Measurements from ENCODE around the gene RGS8.

The RGS8 gene

DNA sequence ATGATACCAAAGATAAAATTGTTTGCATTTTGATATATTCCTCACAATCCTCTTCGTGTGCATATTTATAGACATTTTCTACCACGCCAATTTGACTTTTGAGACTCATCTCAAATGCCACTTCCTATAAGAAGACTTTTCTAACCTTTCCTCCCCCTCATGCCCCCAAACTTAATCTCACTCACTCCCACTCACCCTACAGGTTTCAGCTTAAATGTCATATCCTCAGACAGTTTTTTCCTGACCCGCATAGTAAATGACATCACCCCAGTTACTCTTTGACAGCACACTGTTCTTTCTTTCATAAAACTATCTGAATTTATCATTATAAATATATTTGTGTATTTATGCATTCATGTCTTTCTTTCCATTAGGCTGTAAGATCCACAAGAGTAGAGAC lies 29.6 kb upstream of the RGS8 start:
- Histone ChIP-seq H3K4me1 (ENCODE audit: insufficient read depth, insufficient read length) (no peaks in the 10 kb centered on the region), H3K9ac (ENCODE audit: insufficient read length, low read depth) (no peak overlapping the region), H3K9me3 (ENCODE audit: insufficient read depth, low read length) (no peaks in the 10 kb centered on the region), H3K27me3 (ENCODE audit: insufficient read depth, insufficient read length) (no peaks in the 10 kb centered on the region), H3K36me3 (ENCODE audit: insufficient read depth, insufficient read length, low read length) (no peaks in the 10 kb centered on the region), H3K4me3 (ENCODE audit: insufficient read length, low read depth) (no peak overlapping the region)
- DNase-seq (ENCODE audit: low read depth, low spot score), result no peak
- TF ChIP-seq ZNF274 (IDR thresholded peaks at IDR 0.05; ENCODE audit: low read depth, low read length) (no peak), YY1 (IDR thresholded peaks at IDR 0.05; ENCODE audit: insufficient read depth, insufficient read length) (no peak), SUZ12 (IDR thresholded peaks at IDR 0.05; ENCODE audit: extremely low read depth, insufficient read depth, insufficient read length) (no peak)

DNA sequence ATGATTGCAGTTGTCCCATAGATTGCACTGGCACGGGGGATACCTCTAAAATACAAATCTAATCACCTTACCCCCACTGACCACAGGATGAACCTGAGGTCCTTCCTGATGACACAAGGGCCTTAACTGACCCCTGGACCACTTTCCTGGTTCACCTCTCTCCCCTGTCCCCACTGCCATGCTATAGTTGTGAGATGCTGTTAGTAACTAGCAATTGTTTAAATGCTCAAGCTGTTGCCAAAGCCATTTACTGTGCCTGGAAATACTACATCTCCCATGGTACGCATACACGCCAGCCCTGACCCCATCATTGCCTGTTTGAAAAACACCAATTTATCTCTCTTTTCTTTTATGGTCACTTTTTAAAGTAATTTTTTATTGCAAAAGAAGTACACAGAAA lies 29.1 kb upstream of the RGS8 start:
- H3K27me3 ChIP-seq (ENCODE audit: insufficient read depth, insufficient read length), result no peaks in the 10 kb centered on the region
- H3K36me3 ChIP-seq (ENCODE audit: insufficient read depth, insufficient read length, low read length), result no peaks in the 10 kb centered on the region
- no peaks in the 10 kb centered on the region for H3K4me1 ChIP-seq (ENCODE audit: insufficient read depth, insufficient read length)
- H3K4me3 ChIP-seq (ENCODE audit: insufficient read length, low read depth), result no peak overlapping the region
- TF ChIP-seq SUZ12 (IDR thresholded peaks at IDR 0.05; ENCODE audit: extremely low read depth, insufficient read depth, insufficient read length) (no peak), ZNF274 (IDR thresholded peaks at IDR 0.05; ENCODE audit: low read depth, low read length) (no peak), YY1 (IDR thresholded peaks at IDR 0.05; ENCODE audit: insufficient read depth, insufficient read length) (no peak)
- no peaks in the 10 kb centered on the region for H3K9me3 ChIP-seq (ENCODE audit: insufficient read depth, low read length)
- no peak for DNase-seq (ENCODE audit: low read depth, low spot score)
- no peak overlapping the region for H3K9ac ChIP-seq (ENCODE audit: insufficient read length, low read depth)

DNA sequence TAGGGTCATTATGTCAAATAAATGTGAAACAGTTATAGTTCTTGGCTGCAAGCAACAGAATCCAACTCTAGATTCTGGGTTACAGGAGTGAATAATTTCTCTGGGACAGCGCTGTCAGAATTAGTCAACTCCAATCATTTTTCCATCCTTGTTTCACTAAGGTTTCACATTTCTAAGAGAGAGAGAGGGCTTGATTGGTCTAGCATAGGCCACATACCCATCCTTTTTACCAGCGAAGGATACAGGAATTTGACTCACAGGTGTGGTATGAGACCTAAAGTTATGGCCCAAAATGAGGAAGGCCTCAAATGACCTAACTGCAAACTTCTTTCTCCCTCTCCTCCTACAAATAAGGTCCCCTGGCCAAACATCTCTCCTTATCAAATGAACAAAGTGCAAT lies 25.5 kb upstream of the RGS8 start:
- Histone ChIP-seq H3K27me3 (ENCODE audit: insufficient read depth, insufficient read length) (no peaks in the 10 kb centered on the region), H3K4me3 (ENCODE audit: insufficient read length, low read depth) (no peak overlapping the region), H3K9ac (ENCODE audit: insufficient read length, low read depth) (no peak overlapping the region), H3K4me1 (ENCODE audit: insufficient read depth, insufficient read length) (no peaks in the 10 kb centered on the region), H3K36me3 (ENCODE audit: insufficient read depth, insufficient read length, low read length) (no peaks in the 10 kb centered on the region), H3K9me3 (ENCODE audit: insufficient read depth, low read length) (no peaks in the 10 kb centered on the region)
- TF ChIP-seq SUZ12 (IDR thresholded peaks at IDR 0.05; ENCODE audit: extremely low read depth, insufficient read depth, insufficient read length) (no peak), YY1 (IDR thresholded peaks at IDR 0.05; ENCODE audit: insufficient read depth, insufficient read length) (no peak), ZNF274 (IDR thresholded peaks at IDR 0.05; ENCODE audit: low read depth, low read length) (no peak)
- no peak for DNase-seq (ENCODE audit: low read depth, low spot score)

DNA sequence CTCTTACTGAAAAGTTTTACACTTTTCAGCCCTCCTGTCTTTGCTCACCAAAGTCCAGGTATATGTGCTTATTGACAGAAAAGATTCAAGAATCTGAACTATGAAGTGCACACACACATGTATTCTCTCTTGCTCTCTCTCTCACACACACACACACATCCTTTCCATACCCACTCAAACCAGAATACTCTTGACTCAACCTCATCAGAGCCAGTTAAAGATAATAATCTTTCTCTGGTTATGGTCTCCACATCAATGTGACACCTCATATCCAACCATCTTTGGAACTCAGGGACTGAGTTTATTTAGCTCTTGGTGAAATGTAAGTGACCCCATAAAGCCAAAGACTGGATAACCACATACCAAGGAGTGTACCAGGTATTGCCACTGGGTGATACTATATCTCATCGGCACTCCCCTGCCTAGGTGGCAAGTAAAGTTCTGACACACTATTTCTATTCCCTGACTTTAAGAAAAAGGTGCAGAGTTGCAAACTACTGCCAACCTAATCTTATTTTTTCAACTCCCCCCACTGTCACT lies 24.9 kb upstream of the RGS8 start:
- no peak for TF ChIP-seq ZNF274 (IDR thresholded peaks at IDR 0.05; ENCODE audit: low read depth, low read length)
- no peak for TF ChIP-seq SUZ12 (IDR thresholded peaks at IDR 0.05; ENCODE audit: extremely low read depth, insufficient read depth, insufficient read length)
- no peak for TF ChIP-seq YY1 (IDR thresholded peaks at IDR 0.05; ENCODE audit: insufficient read depth, insufficient read length)
- DNase-seq (ENCODE audit: low read depth, low spot score), result no peak
- H3K27me3 ChIP-seq (ENCODE audit: insufficient read depth, insufficient read length), result no peaks in the 10 kb centered on the region
- H3K9me3 ChIP-seq (ENCODE audit: insufficient read depth, low read length), result no peaks in the 10 kb centered on the region
- no peak overlapping the region for H3K4me3 ChIP-seq (ENCODE audit: insufficient read length, low read depth)
- H3K9ac ChIP-seq (ENCODE audit: insufficient read length, low read depth), result no peak overlapping the region
- H3K4me1 ChIP-seq (ENCODE audit: insufficient read depth, insufficient read length), result no peaks in the 10 kb centered on the region
- no peaks in the 10 kb centered on the region for H3K36me3 ChIP-seq (ENCODE audit: insufficient read depth, insufficient read length, low read length)

DNA sequence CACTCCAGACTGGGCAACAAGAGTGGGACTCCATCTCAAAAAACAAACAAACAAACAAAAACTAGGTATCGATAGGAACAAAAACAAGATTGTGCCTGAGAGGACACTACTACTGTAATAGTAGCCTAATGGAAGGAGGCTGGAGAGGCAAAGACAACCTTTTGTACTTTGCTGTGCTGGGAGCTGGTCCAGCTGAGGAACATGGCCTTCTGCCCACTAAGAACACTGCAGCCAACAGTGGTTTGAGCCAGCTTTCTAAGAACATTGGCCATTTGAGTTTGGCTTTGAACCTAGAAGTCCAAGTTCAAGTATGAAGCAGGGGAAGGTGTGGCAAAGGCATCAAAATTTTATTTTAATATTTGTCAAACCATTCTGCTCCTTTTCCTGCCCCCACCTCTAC lies 22.7 kb upstream of the RGS8 start:
- Histone ChIP-seq H3K9me3 (ENCODE audit: insufficient read depth, low read length) (no peaks in the 10 kb centered on the region), H3K36me3 (ENCODE audit: insufficient read depth, insufficient read length, low read length) (no peaks in the 10 kb centered on the region), H3K4me1 (ENCODE audit: insufficient read depth, insufficient read length) (no peaks in the 10 kb centered on the region), H3K27me3 (ENCODE audit: insufficient read depth, insufficient read length) (no peaks in the 10 kb centered on the region), H3K9ac (ENCODE audit: insufficient read length, low read depth) (no peak overlapping the region), H3K4me3 (ENCODE audit: insufficient read length, low read depth) (no peak overlapping the region)
- DNase-seq (ENCODE audit: low read depth, low spot score), result no peak
- no peak for TF ChIP-seq SUZ12 (IDR thresholded peaks at IDR 0.05; ENCODE audit: extremely low read depth, insufficient read depth, insufficient read length)
- no peak for TF ChIP-seq ZNF274 (IDR thresholded peaks at IDR 0.05; ENCODE audit: low read depth, low read length)

DNA sequence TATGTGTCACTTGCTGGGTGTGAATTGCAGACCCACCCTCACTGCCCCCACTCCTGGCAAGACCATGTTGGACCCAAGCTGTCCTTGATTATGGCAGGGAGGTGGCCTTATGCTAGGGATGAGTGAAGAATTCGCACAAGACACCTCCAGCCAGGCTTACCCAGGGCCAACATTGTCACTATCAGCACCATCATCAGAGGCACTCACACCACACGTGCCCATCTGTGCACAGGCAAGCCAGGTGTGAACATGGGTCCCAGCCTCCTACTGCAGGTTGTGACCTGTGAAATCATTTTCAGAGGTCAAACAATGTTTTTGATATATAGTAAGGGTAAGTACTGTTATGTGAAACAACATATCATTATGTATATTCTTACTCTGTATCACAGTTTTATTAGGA lies 20.3 kb upstream of the RGS8 start:
- H3K9me3 ChIP-seq (ENCODE audit: insufficient read depth, low read length), result no peaks in the 10 kb centered on the region
- no peak for DNase-seq (ENCODE audit: low read depth, low spot score)
- TF ChIP-seq YY1 (IDR thresholded peaks at IDR 0.05; ENCODE audit: insufficient read depth, insufficient read length) (no peak), ZNF274 (IDR thresholded peaks at IDR 0.05; ENCODE audit: low read depth, low read length) (no peak), SUZ12 (IDR thresholded peaks at IDR 0.05; ENCODE audit: extremely low read depth, insufficient read depth, insufficient read length) (no peak)
- H3K9ac ChIP-seq (ENCODE audit: insufficient read length, low read depth), result no peak overlapping the region
- H3K4me1 ChIP-seq (ENCODE audit: insufficient read depth, insufficient read length), result no peaks in the 10 kb centered on the region
- no peaks in the 10 kb centered on the region for H3K36me3 ChIP-seq (ENCODE audit: insufficient read depth, insufficient read length, low read length)
- no peak overlapping the region for H3K4me3 ChIP-seq (ENCODE audit: insufficient read length, low read depth)
- no peaks in the 10 kb centered on the region for H3K27me3 ChIP-seq (ENCODE audit: insufficient read depth, insufficient read length)

DNA sequence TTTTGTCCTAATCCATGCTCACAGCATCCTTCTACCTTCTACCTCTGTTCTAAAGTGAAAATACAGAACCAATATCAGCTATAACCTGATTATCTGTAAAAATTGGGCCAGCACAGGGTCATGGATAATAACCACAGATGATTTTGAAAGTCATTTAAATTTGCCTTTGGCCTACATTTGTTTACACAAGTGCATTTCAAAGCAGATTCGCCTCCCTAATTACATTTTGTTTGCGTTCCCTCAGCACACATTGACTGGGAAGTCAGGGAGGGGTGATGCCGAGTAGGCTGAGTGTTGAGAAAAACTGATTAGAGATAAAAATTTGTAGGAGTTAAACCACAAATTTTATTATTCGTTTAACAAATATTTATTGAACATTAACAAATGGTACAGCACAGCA lies 19.2 kb upstream of the RGS8 start:
- no peaks in the 10 kb centered on the region for H3K36me3 ChIP-seq (ENCODE audit: insufficient read depth, insufficient read length, low read length)
- no peaks in the 10 kb centered on the region for H3K9me3 ChIP-seq (ENCODE audit: insufficient read depth, low read length)
- no peak overlapping the region for H3K4me3 ChIP-seq (ENCODE audit: insufficient read length, low read depth)
- H3K4me1 ChIP-seq (ENCODE audit: insufficient read depth, insufficient read length), result no peaks in the 10 kb centered on the region
- TF ChIP-seq SUZ12 (IDR thresholded peaks at IDR 0.05; ENCODE audit: extremely low read depth, insufficient read depth, insufficient read length) (no peak), ZNF274 (IDR thresholded peaks at IDR 0.05; ENCODE audit: low read depth, low read length) (no peak), YY1 (IDR thresholded peaks at IDR 0.05; ENCODE audit: insufficient read depth, insufficient read length) (no peak)
- no peak for DNase-seq (ENCODE audit: low read depth, low spot score)
- no peak overlapping the region for H3K9ac ChIP-seq (ENCODE audit: insufficient read length, low read depth)
- no peaks in the 10 kb centered on the region for H3K27me3 ChIP-seq (ENCODE audit: insufficient read depth, insufficient read length)

Data from NT2/D1 (cell line).